DMS114 treated with DMSO at 0.1 percent for 48 hours (cell line): ENCODE results near the gene CFAP46.
"Not testable (repeated sequence)": the region's sequence is repeated elsewhere in the genome, so short reads cannot be mapped to it uniquely, and the experiment has no call there.

Source experiments
- DNase-seq: peaks from one replicate; lab custom pipeline; 2025; ENCODE audit not compliant: unreplicated experiment; lab: John Stamatoyannopoulos, UW

Gene CFAP46

DNA sequence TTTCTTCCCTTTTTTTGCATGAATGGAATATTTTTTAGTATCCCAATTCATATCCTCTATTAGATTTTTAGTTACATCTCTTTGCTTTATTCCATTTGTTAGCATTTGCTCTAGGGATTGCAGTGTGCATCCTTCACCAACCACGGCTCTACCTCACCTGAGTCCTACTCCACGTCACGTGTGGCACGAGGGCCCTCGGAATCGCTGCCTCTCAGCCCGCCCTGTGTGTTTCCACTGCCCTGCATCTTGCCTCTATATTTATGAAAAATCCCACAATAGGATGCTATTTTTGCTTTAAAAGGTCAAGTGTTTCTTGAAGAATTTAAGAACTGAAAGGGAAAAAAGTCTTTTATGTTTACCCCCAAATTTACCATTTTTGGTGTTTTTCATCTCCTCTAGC, 41.0 kb downstream of the CFAP46 start:
- no peak for DNase-seq

- no peak for DNase-seq
Observed at GRCh38 chr10:132900211-132900756, 42.1 kb downstream of the CFAP46 start.

DNA sequence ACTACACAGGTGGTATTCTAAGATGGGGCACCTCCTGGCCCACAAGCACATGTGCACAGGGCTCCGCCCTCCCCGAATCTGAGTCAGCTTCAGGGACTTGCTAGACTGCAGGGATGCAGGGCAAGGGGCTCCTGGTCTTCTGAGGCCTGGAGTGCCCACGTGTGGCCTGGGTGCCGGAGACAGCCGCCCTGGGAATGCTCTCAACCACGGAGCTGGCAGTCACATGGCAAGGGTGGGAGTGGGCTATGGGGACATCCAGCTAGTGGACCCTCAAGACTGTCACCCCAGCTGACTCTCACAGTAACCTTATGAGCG, 42.7 kb downstream of the CFAP46 start:
- DNase-seq, result no peak

DNA sequence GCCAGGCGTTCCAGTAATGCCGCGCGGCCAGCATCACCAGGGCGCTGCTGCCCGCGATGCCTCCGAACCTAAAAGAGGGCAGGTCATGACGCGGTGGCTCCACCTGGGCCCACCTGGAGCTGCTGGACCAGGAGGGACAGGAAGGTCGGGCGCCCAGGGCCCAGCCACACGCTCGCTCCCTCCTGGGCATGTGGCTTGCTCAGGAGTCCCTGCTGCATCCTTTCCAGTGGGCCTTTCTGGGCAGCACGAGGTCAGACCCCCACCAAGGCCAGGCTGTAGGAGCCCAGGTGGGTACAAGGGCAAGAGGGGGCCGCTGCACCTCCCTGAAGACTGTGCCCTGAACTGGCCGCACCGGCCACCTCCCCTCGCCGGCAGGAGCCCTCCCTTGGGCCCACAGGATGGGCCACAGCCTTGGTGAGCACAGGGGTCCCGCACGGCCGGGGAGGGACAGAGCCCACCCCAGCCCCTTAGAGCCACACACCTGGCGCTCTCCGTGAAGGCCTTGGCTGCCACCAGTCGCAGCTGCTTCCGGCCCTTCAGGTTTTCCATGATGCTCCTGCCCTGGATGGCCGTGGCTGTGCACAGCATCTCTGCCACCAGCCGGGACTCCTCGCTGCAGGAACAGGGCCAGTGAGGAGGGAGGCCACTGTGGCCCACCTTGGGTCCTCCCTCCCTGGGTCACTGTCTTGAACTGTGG, 43.2 kb downstream of the CFAP46 start:
- DNase-seq, result no peak

- DNase-seq, result no peak
Observed at GRCh38 chr10:132898391-132899053, 43.8 kb downstream of the CFAP46 start.

DNA sequence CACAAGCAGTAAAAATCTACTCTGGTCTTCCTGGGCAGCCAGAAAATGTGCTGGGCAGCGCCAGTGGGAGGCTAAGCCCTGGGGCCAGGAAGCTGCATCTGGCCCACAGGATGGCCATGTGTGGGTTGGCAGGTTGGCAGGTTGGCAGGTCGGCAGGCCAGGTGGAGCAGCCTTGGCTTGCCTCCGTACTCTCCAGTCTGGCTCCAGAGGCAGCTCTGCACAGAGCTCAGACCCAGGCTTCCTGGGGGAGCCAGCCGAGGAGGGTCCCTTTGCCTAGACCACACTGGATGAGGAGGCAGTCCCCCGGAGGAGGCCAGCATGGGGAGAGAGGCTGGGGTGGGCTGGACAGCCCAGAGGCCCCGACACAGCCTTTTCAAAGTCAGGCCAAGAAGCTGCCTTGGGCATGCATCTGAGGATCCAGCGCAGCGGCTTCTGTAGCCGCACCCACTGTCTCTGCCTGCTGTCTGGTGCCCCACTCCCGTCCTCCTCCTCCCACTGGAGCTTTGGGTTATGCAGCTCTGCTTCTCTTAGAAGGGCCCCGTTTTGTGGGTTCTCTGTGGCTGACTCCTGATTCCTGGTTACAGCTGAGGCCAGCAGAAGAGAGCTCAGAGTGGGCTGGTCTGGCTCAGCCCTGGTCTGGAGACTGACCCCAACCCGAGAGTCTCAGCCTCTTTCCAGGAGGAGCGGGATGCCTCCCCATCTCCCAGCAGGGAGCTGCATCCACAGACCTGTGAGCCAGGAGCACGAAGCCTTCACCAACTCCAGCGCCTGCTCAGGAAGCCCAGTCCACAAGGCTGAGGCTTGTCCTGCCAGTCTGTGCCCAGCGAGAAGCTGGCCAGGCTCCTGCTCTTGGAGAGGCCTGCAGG, 44.6 kb downstream of the CFAP46 start:
- DNase-seq, result no peak

DNA sequence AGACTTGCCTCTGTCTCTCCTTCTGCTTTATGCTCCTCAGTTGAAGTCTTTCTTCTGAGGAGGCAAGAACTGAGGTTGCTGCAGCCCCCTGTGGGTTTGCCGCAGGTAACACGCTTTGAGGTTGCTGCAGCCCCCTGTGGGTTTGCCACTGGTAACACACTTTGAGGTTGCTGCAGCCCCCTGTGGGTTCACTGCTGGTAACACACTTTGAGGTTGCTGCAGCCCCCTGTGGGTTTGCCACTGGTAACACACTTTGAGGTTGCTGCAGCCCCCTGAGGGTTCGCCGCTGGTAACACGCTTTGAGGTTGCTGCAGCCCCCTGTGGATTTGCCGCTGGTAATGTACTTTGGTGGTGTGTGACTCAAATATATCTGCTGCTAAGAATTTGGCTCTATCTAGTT, 48.6 kb downstream of the CFAP46 start:
- DNase-seq, result not testable (repeated sequence)

DNA sequence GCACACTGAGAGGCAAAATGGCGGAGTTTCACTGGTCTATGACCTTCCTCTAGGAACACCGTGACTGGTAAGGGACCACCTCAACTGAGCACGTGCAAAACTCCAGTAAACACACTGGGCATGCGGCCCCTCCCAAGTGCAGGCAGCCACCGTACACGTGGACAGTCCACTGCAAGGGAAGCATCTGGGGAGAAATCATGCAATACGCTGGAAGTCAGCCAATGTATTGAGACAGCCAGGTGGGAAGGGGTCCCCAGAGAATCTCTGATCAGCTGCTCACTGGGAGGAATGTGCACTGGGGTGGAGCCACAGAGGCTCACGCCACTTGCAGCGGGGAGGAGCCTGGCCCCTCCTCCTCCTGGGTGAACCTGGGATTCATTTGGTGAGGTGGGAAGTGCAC, 49.3 kb downstream of the CFAP46 start:
- no peak for DNase-seq

DNA sequence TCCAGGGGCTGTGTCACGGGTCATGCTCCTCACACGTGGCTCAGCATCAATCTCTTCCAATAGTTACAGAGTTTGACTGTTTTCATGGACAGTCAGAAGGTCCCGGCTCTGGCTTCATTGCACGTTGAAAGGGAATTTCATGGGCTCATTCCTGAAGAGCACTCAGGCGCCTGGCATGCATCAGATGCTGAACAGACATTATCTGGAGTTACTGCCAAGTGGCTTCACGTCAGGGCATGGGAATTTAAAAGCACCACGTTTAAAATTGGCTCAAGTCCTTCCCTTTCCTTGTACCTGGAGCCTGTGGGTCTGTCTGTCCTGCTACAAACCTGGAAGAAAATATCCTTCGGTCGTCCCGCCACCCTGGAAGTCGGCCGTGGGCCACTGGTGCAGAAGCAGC, 50.4 kb downstream of the CFAP46 start:
- no peak for DNase-seq

DNA sequence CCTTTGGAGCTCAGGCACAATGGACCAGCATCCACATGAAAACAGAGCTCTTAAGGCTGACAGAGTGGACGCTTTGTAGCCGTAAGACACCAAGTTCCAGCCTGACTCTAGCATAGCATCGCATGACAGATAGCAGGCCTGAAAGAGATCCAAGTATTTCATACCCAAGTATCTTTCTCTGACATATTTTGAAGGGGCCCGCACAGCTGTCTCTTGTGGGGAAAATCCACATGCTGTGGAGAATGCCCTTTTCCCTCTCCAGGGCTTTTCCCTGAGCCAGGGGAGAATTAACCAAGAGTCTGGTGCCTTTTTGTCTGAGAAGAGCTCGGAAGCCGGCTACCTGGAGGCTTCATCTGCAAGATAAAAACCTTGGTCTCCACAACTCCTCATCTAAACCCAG, 51.0 kb downstream of the CFAP46 start:
- DNase-seq, result no peak

GRCh38 chr10:132890301-132890700, 52.1 kb downstream of the CFAP46 start:
- no peak for DNase-seq

- no peak for DNase-seq
Observed at GRCh38 chr10:132889556-132889955, 52.8 kb downstream of the CFAP46 start.

GRCh38 chr10:132888898-132889490, 53.4 kb downstream of the CFAP46 start:
- no peak for DNase-seq

DNA sequence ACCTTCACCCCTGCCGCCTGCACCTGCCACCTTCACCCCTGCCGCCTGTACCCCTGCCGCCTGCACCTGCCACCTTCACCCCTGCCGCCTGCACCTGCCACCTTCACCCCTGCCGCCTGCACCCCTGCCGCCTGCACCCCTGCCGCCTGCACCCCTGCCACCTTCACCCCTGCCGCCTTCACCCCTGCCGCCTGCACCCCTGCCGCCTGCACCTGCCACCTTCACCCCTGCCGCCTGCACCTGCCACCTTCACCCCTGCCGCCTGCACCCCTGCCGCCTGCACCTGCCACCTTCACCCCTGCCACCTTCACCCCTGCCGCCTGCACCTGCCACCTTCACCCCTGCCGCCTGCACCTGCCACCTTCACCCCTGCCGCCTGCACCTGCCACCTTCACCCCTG, 53.9 kb downstream of the CFAP46 start:
- DNase-seq, result not testable (repeated sequence)

DNA sequence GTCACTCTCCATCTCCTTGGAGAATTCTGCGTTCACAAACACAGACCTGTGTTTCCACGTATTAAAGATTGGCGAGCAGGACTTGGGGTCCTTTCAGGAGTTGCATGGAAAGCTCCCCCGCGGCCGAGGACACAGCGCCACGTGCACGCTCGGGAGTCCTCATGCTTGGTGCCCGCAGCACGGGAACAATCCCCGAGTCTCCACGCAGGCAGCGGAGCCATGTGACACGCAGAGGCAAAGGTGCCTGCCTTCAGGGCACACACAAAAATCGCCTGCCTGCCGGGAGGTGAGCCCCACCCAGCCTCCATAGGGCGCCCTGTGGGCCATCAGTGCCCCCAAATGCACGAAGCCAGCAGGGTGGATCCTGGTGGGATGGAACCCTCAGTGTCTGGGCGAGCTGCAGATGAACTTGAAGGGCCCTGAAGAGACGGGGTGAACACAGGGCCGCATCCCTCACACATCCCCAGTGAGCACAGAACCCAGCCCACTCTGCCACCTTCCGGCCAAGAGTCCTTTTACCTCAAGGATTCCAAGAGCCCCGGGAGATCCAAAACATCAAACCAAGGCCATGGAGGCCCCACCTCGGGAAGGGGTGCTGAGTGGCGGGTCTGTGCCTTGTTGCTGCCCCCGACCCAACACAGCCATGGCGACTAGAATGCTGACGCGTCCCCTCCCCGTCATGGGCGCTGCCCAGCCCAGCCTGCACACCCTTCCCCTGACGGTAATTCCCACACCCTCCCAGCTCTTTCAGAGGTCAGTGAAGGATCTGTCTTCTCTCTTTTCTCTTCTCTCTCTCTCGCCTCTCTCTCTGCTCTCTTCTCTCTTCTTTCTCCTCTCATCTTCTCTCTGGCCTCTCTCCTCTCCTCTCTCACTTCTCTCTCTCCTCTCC, 55.9 kb downstream of the CFAP46 start:
- no peak for DNase-seq

DNA sequence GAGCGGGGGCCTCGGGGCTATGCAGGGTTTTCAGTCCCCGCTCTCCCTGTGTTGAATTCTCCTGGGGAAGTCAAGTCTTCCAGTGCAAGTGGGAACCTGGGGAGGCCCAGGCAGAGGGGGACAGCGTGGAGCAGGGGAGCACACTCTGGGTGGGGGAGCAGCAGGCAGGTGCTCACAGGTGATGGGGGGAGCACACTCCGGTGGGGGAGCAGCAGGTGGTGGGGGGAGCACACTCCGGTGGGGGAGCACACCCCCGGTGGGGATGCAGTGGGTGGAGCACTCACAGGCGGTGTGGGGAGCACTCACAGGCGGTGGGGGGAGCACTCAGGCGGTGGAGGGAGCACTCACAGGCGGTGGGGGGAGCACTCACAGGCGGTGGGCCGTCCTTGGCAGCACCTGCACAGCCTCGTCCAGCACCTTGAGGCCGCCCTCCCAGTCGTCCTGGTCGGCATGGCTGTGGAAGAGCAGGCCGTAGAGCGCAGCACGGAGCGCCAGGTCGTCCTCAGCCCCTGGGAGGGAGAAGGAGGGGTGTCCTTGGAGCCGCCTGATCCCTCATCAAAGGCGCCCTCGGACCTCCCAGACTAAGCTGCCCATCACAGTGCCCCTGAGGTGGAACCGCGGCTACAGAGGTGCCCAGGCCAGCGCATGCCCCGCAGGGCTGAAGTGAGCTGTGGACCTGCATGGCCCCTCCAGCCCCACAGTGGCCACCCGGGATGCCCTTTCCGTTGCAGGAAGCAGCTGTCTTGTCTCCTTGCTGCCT, 56.7 kb downstream of the CFAP46 start:
- DNase-seq, result no peak

GRCh38 chr10:132884691-132885271, 57.6 kb downstream of the CFAP46 start:
- no peak for DNase-seq

DNA sequence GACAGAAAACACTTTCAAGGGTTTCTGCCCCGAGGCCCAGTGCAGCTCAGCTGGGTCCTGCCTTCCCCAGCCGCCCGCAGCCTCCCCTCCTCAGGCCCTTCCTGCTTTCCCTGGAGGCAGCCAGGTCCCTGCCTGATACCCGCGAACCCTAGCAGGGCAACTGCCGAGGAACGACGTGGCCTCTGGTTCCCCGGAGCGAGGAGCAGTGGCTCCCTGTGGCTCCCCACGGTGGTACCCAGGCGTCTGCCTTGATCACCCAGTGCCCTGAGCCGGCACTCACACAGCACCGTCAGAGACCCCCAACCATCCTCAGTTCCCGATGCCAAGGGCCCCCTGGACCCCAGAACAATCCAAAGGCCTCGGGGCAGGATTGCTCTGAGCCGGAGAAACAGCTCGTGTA, 58.3 kb downstream of the CFAP46 start:
- DNase-seq, result no peak

DNA sequence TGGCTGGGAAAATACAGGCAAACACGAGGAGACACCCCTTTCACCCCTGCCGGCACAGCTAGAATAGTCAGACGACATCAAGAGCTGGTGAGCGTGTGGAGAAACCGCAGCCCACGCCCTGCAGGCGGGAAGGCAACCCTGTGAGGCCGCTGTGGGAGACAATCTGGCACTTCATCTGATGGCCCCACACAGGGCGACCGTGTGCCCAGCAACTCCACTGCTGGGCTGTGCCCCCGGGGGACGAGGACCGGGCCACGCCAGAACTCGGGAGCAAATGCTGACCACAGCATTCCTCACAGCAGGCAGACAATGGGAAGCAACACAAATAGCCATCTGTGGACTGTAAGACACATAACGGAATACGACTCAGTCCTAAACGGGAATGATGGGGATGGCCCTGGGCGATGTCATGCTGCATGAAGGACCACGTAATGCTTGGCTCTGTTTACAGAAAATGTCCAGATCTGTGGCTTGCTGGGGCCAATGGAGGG, 58.9 kb downstream of the CFAP46 start:
- no peak for DNase-seq
